ENCODE data around the gene FOXC1.

Gene FOXC1

GRCh38 chr6:1623769-1624057, 14.0 kb downstream of the FOXC1 start:
- DNase-seq (ENCODE audit: low read depth in 2 of 2) = no peak

GRCh38 chr6:1624058-1624850, 14.5 kb downstream of the FOXC1 start:
- DNase-seq (ENCODE audit: low read depth in 2 of 2) = no peak

GRCh38 chr6:1624851-1625781, 15.4 kb downstream of the FOXC1 start:
- no peak for DNase-seq (ENCODE audit: low read depth in 2 of 2)

GRCh38 chr6:1625794-1626435, 16.2 kb downstream of the FOXC1 start:
- DNase-seq (ENCODE audit: low read depth in 2 of 2) = no peak

- DNase-seq (ENCODE audit: low read depth in 2 of 2) = no peak
These were observed 16.8 kb downstream of the FOXC1 start for GRCh38 chr6:1626481-1626880.

- DNase-seq (ENCODE audit: low read depth in 2 of 2) = no peak
These were observed 18.3 kb downstream of the FOXC1 start for GRCh38 chr6:1627827-1628560.

- no peak for DNase-seq (ENCODE audit: low read depth in 2 of 2)
These were observed 19.6 kb downstream of the FOXC1 start for GRCh38 chr6:1629316-1629715.

GRCh38 chr6:1630212-1630770, 20.6 kb downstream of the FOXC1 start:
- DNase-seq (ENCODE audit: low read depth in 2 of 2) = no peak

GRCh38 chr6:1630771-1631217, 21.1 kb downstream of the FOXC1 start:
- no peak for DNase-seq (ENCODE audit: low read depth in 2 of 2)

- no peak for DNase-seq (ENCODE audit: low read depth in 2 of 2)
These were observed 21.5 kb downstream of the FOXC1 start for GRCh38 chr6:1631251-1631650.

- DNase-seq (ENCODE audit: low read depth in 2 of 2) = no peak
These were observed 23.8 kb downstream of the FOXC1 start for GRCh38 chr6:1633366-1634021.

GRCh38 chr6:1634081-1634480, 24.4 kb downstream of the FOXC1 start:
- DNase-seq (ENCODE audit: low read depth in 2 of 2) = no peak

GRCh38 chr6:1635305-1636010, 25.7 kb downstream of the FOXC1 start:
- no peak for DNase-seq (ENCODE audit: low read depth in 2 of 2)

GRCh38 chr6:1636272-1636825, 26.6 kb downstream of the FOXC1 start:
- no peak for DNase-seq (ENCODE audit: low read depth in 2 of 2)

GRCh38 chr6:1636971-1637871, 27.5 kb downstream of the FOXC1 start:
- no peak for DNase-seq (ENCODE audit: low read depth in 2 of 2)

GRCh38 chr6:1639430-1639829, 29.7 kb downstream of the FOXC1 start:
- DNase-seq (ENCODE audit: low read depth in 2 of 2) = no peak

GRCh38 chr6:1640476-1640875, 30.8 kb downstream of the FOXC1 start:
- DNase-seq (ENCODE audit: low read depth in 2 of 2) = no peak

- DNase-seq (ENCODE audit: low read depth in 2 of 2) = no peak
These were observed 31.7 kb downstream of the FOXC1 start for GRCh38 chr6:1641343-1641885.

- DNase-seq (ENCODE audit: low read depth in 2 of 2) = no peak
These were observed 33.4 kb downstream of the FOXC1 start for GRCh38 chr6:1643111-1643510.
